Measurements from ENCODE around the gene NUP93. TPM values are rescaled to one million over a fixed set of nuclear protein-coding genes. Genes with fewer than 3 reads are reported as not detected.

Gene NUP93
- polyA plus RNA-seq, 1 of the 3 experiments (the other 2 are of a cell fraction) = 43.1 TPM

GRCh38 chr16:56852968-56853367 is 123.0 kb downstream of the NUP93 start:
- Histone ChIP-seq H3K27ac (ENCODE audit: low read depth in 2 of 2, low read length in 1 of 2) (no peak overlapping the region), H3K4me1 (ENCODE audit: control insufficient read depth in 1 of 2, insufficient read depth in 2 of 2, low read depth in 1 of 2, low read length in 1 of 2) (peaks cover 25 to 37% of the 10 kb centered on the region in 2 experiments), H3K4me2 (no peak overlapping the region), H3F3A (replicated peaks; ENCODE audit: insufficient read depth) (peaks cover 29% of the 10 kb centered on the region), H3K27me3 (ENCODE audit: insufficient read depth) (no peaks in the 10 kb centered on the region), H3K79me2 (ENCODE audit: insufficient read depth) (no peaks in the 10 kb centered on the region), H2AFZ (ENCODE audit: low read depth) (no peak overlapping the region), H3K9me3 (no peaks in the 10 kb centered on the region), H3K9me2 (no peaks in the 10 kb centered on the region), H3K36me3 (replicated peaks in 1 of 2; ENCODE audit: control insufficient read depth in 1 of 2, insufficient read depth in 2 of 2, low read length in 1 of 2) (no peaks in the 10 kb centered on the region), H3K4me3 (ENCODE audit: low read depth in 2 of 2, low read length in 1 of 2) (no peak overlapping the region), H4K20me1 (ENCODE audit: insufficient read depth) (no peaks in the 10 kb centered on the region), H3K9ac (no peak overlapping the region)
- no peak for TF ChIP-seq MXI1 (IDR thresholded peaks at IDR 0.05; ENCODE audit: low read depth, low read length)
- no peak for DNase-seq
- ChIA-PET POLR2A (no interaction called here), CTCF (interaction anchor here (0.6 to 3.2 kb wide), 7 partner anchors 11 to 261 kb away, joined by 3 to 21 read pairs (median 4); no protein-coding TSS in a partner anchor)
- 96% methylated on average over 10 of the region's 11 CpGs for WGBS (ENCODE audit: low lambda C conversion rate)

GRCh38 chr16:56855201-56855600 is 125.3 kb downstream of the NUP93 start:
- Histone ChIP-seq H3K27ac (ENCODE audit: low read depth in 2 of 2, low read length in 1 of 2) (no peak overlapping the region), H3K36me3 (replicated peaks in 1 of 2; ENCODE audit: control insufficient read depth in 1 of 2, insufficient read depth in 2 of 2, low read length in 1 of 2) (no peaks in the 10 kb centered on the region), H3K9me2 (no peaks in the 10 kb centered on the region), H3K27me3 (ENCODE audit: insufficient read depth) (no peaks in the 10 kb centered on the region), H3K9me3 (no peaks in the 10 kb centered on the region), H3F3A (replicated peaks; ENCODE audit: insufficient read depth) (peaks cover 8% of the 10 kb centered on the region), H2AFZ (ENCODE audit: low read depth) (no peak overlapping the region), H3K4me1 (ENCODE audit: control insufficient read depth in 1 of 2, insufficient read depth in 2 of 2, low read depth in 1 of 2, low read length in 1 of 2) (peaks cover 6 to 15% of the 10 kb centered on the region in 2 experiments; a peak in 3 of 4 replicates), H3K4me2 (no peak overlapping the region), H3K4me3 (ENCODE audit: low read depth in 2 of 2, low read length in 1 of 2) (no peak overlapping the region), H4K20me1 (ENCODE audit: insufficient read depth) (no peaks in the 10 kb centered on the region), H3K79me2 (ENCODE audit: insufficient read depth) (no peaks in the 10 kb centered on the region), H3K9ac (no peak overlapping the region)
- CTCF ChIA-PET = interaction anchor here (1.0 to 3.6 kb wide), 3 partner anchors 12 to 66 kb away, joined by 3 to 18 read pairs (median 8); no protein-coding TSS in a partner anchor
- TF ChIP-seq SMC3 (IDR thresholded peaks at IDR 0.05; ENCODE audit: low read depth, low read length) (no peak), EZH2phosphoT487 (IDR thresholded peaks at IDR 0.05; ENCODE audit: borderline replicate concordance, low read depth) (no peak), GABPA (IDR thresholded peaks at IDR 0.05; ENCODE audit: low read depth) (no peak), USF1 (IDR thresholded peaks at IDR 0.05; ENCODE audit: borderline replicate concordance, low read depth) (no peak), FOSL2 (IDR thresholded peaks at IDR 0.05; ENCODE audit: borderline replicate concordance, low read depth) (no peak), POLR2AphosphoS5 (IDR thresholded peaks at IDR 0.05; ENCODE audit: low read depth, low read length) (no peak), SIN3A (IDR thresholded peaks at IDR 0.05; ENCODE audit: borderline replicate concordance, low read depth, low read length) (no peak), FOXM1 (IDR thresholded peaks at IDR 0.05; ENCODE audit: low read depth) (no peak), JUND (IDR thresholded peaks at IDR 0.05) (no peak), TAF1 (IDR thresholded peaks at IDR 0.05; ENCODE audit: borderline replicate concordance, low read depth, low read length) (no peak)
- 77% methylated on average over 5 of the region's 6 CpGs for whole genome bisulfite sequencing (ENCODE audit: low lambda C conversion rate)
- POLR2A ChIA-PET = no interaction called here
- no peak for DNase-seq

DNA sequence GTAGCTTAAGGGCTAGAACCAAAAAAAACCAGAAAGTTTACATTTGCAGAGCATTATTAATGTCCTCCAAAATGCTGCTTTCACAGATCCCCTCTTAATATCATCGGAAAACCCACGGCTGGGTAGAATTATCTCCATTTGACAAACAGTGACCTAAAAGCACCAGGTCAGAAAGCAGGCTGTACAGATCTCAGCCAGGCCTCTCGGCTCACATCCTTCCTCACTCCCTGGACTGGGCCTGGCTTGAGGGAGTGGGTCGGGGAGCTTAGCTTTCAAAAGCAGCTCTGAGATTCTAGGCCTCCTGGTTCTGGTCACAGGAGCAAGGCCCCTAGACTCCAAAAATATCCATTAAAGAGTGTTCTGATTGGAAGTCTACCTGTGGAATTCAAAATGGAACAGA is 126.0 kb downstream of the NUP93 start:
- H3K9me2 ChIP-seq = no peaks in the 10 kb centered on the region
- 84% methylated on average over 4 of the region's 4 CpGs for WGBS (ENCODE audit: low lambda C conversion rate)
- H3F3A ChIP-seq (replicated peaks; ENCODE audit: insufficient read depth) = peaks cover under 1% of the 10 kb centered on the region
- H3K79me2 ChIP-seq (ENCODE audit: insufficient read depth) = no peaks in the 10 kb centered on the region
- no peaks in the 10 kb centered on the region for H4K20me1 ChIP-seq (ENCODE audit: insufficient read depth)
- no peak overlapping the region for H3K27ac ChIP-seq (ENCODE audit: low read depth in 2 of 2, low read length in 1 of 2)
- no peak for DNase-seq
- H3K27me3 ChIP-seq (ENCODE audit: insufficient read depth) = no peaks in the 10 kb centered on the region
- ChIA-PET CTCF (interaction anchor here (1.0 to 3.6 kb wide), 4 partner anchors 11 to 96 kb away, joined by 3 to 18 read pairs (median 6); no protein-coding TSS in a partner anchor), POLR2A (no interaction called here)
- no peak overlapping the region for H3K4me2 ChIP-seq
- no peaks in the 10 kb centered on the region for H3K36me3 ChIP-seq (replicated peaks in 1 of 2; ENCODE audit: control insufficient read depth in 1 of 2, insufficient read depth in 2 of 2, low read length in 1 of 2)
- H3K9ac ChIP-seq = no peak overlapping the region
- peaks cover 7 to 10% of the 10 kb centered on the region in 2 experiments; a peak in 3 of 4 replicates for H3K4me1 ChIP-seq (ENCODE audit: control insufficient read depth in 1 of 2, insufficient read depth in 2 of 2, low read depth in 1 of 2, low read length in 1 of 2)
- no peak overlapping the region for H3K4me3 ChIP-seq (ENCODE audit: low read depth in 2 of 2, low read length in 1 of 2)
- no peaks in the 10 kb centered on the region for H3K9me3 ChIP-seq
- no peak for TF ChIP-seq CHD2 (IDR thresholded peaks at IDR 0.05; ENCODE audit: low read length, partially characterized antibody)
- TF ChIP-seq, protein P1, sequence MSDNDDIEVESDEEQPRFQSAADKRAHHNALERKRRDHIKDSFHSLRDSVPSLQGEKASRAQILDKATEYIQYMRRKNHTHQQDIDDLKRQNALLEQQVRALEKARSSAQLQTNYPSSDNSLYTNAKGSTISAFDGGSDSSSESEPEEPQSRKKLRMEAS (IDR thresholded peaks at IDR 0.05; ENCODE audit: low read depth) = no peak
- TF ChIP-seq IRF3 (IDR thresholded peaks at IDR 0.05; ENCODE audit: low read depth, low read length) = no peak
- H2AFZ ChIP-seq (ENCODE audit: low read depth) = no peak overlapping the region
